IPS-NIHi11 (cell line): ENCODE measurements around the gene CFAP299.
"Not testable (repeated sequence)": the region's sequence is repeated elsewhere in the genome, so short reads cannot be mapped to it uniquely, and the experiment has no call there.

Experiments used
- DNase-seq: peaks from one replicate; pipeline ENCODE4 v3.0.0; 2012; ENCODE audit warnings: mixed read lengths, low spot score

CFAP299 gene

DNA sequence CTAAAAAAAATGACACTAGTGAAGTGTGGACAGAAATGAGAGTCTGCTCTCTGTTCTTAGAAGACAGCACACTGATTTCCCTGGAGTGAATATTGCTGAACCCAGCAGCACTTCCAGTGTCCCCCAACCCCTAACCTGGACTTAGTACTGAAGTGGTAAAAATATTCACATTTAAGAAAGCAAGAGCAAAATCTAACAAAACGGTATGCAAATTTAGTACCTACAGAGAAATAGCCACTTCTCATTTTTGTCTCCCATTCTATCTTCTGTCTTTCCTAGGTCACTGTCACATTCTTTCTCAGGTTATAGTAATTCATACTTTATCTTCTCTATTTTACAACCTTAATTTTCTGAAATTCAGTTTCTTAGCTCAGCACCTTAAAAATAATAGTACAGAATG lies 274.7 kb downstream of the CFAP299 start:
- DNase-seq, result no peak

DNA sequence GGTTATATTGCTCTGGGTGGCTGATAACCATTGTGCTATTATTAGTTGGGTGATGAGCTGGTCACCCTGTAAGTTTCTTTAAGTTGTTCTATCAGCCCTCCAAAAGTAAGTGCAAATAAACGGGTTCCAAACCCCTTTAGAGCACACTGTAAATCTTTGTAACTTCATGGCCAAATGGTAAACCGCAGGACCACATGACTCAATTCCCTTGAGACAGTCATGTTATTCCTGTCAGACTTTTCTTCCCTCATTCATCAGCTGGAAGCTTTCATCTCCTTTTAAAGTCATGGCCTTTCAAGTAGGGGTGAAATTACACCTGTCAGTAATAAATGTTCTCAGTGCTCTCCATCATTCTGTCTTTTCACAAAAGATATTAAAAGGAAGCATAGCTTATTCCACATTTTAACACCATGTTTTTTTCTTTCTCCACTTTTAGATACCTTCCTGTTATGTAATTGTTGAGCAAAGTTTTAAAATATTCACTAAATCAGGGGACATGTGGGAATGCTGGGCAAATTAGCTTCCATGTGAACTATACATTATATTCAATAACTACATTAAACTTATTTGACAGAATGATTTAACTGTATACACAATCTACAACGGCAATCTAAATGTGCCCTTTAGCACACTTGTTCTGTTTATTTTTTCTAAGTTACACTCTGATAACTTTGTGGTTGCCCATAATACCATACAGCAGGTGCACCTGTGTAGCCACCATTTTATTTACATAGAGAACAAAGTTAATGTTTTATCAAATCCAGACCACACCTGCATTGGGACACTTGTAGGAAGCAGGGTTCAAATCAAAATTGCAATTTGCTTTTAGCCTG lies 275.5 kb downstream of the CFAP299 start:
- DNase-seq, result no peak

DNA sequence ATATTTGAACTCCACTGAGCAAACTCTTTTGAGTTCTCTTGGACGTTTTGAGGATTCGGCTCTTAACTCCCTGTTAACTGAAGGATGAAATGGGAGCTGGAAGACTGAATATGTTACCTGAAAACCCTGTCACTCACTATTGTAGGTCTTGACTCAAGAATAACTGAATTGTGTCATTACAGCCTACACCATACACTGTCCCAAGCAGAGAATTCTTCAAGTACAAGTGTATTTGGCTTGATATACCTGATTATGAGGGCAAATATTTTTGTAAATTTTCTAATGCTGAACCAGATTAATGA lies 276.1 kb downstream of the CFAP299 start:
- DNase-seq, result no peak

DNA sequence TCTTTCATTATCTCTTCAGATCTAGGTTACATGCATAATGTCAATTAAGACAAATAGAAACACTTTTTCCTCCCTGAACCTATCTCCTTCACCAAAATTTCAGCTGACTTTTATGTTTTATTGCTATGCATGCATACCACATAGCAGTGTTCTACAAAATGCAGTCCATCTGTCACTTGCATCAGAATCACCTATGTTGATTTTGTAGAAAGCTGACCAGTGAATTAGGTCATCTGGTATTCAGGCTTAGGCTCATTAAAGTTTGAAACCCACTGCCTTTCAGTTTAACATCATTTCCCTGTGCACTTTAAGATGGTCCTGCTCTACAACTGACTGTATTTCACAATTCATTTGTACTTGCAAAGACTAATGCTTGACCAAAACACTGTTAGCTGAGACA lies 277.9 kb downstream of the CFAP299 start:
- no peak for DNase-seq

DNA sequence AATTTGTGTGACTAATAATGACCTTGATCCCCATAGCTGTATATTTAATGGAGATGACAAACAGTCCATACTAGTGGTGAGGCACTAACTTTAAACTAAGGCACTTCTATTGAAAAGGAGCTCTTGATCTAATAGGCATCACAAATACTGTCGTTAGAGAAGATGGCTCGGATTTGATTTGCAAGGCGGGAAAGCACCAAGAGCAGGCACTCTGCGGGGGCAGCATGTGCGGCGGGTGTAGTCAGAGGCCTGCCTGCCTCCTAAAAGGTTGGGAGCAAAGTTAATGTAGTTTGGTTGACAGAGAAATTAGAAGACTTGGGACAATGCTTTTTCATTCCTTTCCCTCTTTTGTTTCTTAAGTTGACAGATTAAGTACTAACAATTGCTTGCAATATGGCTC lies 278.8 kb downstream of the CFAP299 start:
- no peak for DNase-seq

DNA sequence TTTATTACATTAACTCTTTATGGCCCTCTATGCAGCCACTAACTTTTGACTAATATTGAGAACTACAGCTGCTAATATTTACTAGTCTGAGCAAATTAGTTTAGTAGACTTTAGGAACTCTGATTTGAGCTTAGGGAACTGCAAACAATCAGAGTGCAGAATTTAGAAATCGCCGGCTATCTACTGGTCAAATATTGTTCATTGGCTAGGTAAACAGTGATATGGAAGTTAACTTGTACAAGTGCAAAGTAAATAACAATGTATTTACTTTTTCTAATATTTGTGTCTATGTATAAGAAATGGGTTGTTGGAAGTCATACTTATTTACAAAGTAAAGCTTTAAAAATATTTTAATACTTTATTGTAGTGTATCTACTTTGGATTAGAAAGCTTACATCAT lies 279.6 kb downstream of the CFAP299 start:
- no peak for DNase-seq

DNA sequence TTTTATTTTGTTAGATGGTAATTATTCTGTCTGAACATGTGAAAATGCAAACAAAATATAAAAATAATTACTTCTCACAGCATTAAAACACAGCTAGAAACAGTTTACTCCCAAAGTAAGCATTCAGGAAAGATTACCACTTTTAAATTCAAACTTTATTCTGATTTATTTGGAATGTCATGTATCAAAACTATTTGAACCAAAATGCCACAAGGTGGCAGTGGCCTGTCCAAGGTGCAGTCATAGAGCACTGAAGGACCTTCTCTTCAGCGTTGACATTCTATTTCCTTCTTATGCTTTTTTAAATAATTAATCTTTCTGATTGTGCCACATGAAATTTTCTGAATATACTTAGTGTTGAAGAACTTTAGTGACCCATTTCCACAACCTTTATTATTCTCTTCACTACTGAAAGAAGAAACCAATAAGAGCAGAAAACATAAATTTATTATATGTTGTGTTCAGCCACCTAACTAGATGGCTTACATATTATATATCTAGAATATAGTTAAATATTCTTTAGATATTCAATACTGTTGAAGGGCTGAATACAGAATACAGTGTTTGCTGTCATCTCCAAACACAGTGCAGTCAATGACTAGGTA lies 283.6 kb downstream of the CFAP299 start:
- DNase-seq, result no peak

GRCh38 chr4:80631861-80632260 lies 296.3 kb downstream of the CFAP299 start:
- DNase-seq, result no peak

GRCh38 chr4:80637190-80637589 lies 301.7 kb downstream of the CFAP299 start:
- DNase-seq, result no peak

DNA sequence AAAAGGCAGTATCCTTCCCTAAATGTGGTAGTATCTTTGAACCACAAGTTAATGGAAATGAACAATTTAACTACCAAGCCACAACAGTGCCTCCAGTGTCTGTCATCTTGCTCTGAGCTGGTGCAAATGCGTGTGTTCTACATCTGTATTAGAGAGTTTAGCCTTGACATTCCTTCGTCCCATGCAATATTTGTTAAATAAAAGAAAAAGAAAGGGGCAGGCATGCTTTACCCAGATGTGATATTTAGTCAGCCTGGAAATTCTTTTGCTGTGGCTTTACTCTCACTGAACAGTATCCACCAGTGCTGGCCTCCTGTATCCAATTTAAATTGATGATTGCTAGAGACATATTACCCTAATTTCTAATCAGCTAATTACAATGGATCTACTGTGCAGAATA lies 310.5 kb downstream of the CFAP299 start:
- no peak for DNase-seq

GRCh38 chr4:80655662-80656061 lies 320.1 kb downstream of the CFAP299 start:
- no peak for DNase-seq

- not testable (repeated sequence) for DNase-seq
Observed at GRCh38 chr4:80670118-80670517, 334.6 kb downstream of the CFAP299 start.

- no peak for DNase-seq
Observed at GRCh38 chr4:80678413-80678812, 342.9 kb downstream of the CFAP299 start.

DNA sequence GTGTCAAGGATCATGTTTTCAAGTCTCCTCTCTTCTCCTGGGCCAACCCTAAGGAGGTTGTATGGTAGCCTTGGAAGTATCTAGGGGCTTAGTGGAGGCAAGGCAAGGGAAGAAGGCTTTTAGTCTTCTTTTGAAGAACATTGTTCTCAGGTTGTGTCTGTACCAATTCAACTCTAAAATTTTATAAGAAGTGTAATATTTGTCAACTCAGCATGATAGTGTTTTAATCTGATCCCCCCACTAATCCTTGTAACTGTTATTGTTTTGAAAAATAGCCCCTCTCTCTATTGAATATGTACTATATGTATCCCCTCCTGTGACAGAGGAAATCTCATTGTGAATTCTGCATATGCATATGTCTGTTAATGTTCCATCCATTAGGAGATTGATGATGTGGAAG lies 345.4 kb downstream of the CFAP299 start:
- DNase-seq, result no peak

- no peak for DNase-seq
Observed at GRCh38 chr4:80685214-80685613, 349.7 kb downstream of the CFAP299 start.

GRCh38 chr4:80687736-80688135 lies 352.2 kb downstream of the CFAP299 start:
- DNase-seq, result not testable (repeated sequence)

GRCh38 chr4:80694171-80694570 lies 358.6 kb downstream of the CFAP299 start:
- no peak for DNase-seq

GRCh38 chr4:80705311-80705710 lies 369.8 kb downstream of the CFAP299 start:
- no peak for DNase-seq

- no peak for DNase-seq
Observed at GRCh38 chr4:80709082-80709869, 373.7 kb downstream of the CFAP299 start.

GRCh38 chr4:80710748-80711451 lies 375.4 kb downstream of the CFAP299 start:
- no peak for DNase-seq

GRCh38 chr4:80711956-80712355 lies 376.4 kb downstream of the CFAP299 start:
- DNase-seq, result no peak

DNA sequence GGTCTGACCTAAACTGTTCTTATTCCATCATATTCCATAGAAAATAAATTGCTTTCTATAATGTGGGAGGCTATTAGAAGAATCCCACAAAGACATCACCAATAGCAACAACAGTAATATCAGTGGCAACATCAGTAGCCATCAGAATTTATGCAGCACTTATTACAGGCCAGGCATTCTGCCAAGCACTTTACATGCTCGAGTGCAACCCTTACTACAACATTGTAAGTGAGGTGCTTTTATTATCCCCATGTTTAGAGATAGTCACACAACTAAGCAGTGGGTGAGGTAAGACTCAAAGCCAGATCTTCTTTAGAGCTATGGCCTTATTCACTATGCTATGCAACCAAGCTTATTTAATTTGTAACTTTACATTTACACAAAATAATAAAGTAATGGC lies 377.9 kb downstream of the CFAP299 start:
- DNase-seq, result no peak

DNA sequence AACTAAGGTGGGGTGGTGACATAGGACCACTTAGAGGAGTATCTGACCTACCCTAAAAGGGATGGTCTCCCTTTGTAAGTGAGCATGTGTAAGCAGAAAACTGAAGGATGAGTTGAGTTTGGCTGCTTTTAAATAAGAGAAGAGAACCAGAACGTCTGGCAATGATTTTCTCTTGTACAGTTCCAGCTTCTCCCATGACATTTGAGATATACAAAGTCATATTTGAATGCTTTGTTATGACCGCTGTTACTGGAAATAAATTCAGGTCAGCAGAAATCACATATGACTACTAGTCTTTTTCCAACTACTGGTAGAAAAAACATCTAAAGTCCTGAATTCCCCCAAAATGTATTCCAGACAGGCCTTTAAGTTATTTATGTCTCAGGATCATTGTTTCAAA lies 381.7 kb downstream of the CFAP299 start:
- no peak for DNase-seq
